LNCAP (cell line): Measurements from ENCODE around the gene SNRPD2.

Experiments used
- TF ChIP-seq, protein P1 (sequence below): fragments of 450-650 bp; IDR thresholded peaks from 2 replicates; pipeline ENCODE4 v1.5.1; 2017; ENCODE audit warnings: mild to moderate bottlenecking

Gene SNRPD2

DNA sequence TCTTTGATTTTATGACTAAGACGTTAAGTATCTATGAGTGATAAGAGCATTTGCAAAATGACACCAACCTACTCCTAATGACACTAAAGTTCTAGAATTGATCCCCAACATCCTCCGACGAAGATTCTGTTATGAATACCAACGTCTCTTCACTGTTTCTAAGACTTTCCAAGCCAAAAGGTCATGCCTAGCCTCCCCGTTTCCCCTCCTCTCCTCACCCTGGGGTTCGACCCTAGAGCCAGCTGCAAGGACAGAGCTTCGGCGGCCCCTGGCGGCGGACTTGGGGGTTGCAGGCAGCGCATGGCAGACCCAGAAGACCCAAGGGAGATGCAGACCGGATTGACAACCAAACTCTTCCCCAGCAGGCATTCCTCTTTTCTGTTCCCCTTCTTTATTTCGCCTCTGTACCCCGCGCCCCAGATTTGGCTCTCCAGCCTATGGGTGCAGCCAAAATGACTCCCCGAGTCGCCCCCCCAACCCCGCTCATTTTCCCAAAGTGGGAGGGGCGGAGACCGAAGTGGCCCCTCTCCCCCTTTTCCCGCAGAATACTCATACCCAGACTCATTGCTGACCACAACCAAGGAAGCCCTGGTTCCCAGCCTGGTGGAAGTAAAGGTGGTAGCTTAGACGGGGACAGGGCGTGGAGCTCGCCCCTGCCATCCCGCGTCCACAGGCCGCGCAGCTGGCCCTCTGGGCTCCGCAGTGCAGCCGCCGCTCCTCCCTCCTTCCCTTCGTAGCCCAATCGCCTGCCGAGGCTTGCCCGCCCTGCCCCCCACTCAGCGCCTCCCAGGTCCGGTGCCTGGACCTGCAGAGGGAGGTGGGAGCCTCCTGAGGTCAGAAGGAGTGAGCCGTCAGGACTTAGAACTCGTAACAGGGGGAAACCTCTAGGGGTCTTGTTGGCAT lies 48.5 kb downstream of the SNRPD2 start:
- TF ChIP-seq, protein P1, sequence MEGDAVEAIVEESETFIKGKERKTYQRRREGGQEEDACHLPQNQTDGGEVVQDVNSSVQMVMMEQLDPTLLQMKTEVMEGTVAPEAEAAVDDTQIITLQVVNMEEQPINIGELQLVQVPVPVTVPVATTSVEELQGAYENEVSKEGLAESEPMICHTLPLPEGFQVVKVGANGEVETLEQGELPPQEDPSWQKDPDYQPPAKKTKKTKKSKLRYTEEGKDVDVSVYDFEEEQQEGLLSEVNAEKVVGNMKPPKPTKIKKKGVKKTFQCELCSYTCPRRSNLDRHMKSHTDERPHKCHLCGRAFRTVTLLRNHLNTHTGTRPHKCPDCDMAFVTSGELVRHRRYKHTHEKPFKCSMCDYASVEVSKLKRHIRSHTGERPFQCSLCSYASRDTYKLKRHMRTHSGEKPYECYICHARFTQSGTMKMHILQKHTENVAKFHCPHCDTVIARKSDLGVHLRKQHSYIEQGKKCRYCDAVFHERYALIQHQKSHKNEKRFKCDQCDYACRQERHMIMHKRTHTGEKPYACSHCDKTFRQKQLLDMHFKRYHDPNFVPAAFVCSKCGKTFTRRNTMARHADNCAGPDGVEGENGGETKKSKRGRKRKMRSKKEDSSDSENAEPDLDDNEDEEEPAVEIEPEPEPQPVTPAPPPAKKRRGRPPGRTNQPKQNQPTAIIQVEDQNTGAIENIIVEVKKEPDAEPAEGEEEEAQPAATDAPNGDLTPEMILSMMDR = peak; percentile 78

DNA sequence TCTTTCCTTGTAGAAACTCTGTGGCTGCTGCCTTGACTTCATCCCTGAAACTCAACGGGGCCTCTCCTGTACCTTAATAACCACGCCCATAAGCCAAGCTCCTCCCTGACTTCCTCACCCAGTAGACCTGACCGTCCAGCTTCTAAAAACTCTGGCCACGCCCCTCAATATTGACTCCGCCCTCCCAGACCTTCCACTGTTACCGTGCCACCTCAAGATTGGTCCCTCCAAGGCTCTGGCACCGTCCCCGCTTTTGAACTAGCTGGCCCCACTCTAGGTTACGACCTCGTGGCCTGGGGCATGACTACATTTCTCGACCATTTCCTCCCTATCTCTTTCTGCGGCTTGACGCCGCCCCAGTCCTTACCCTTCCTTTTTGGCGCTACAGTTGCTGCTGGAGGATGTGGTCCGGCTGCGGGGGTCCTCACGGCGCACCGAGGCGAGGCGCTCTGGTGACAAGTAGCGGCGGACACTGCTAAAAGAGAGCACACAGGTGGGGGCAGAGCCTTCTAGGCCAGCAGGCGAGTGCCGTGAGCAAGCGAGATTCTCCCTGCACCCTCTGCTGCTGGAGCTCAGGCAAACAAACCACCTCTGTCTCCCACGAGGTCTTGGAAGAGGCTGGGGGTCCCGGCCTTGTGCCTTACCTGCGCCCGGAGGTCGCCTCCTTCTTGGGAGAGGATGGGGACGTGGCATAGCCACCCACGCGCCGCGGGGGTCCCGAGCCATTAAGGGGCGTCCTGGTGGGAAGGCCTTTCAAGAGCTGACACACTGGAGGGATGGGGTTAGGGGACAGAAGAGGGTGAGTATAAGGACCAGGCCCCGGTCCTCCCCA lies 50.3 kb downstream of the SNRPD2 start:
- TF ChIP-seq, protein P1 = no peak

DNA sequence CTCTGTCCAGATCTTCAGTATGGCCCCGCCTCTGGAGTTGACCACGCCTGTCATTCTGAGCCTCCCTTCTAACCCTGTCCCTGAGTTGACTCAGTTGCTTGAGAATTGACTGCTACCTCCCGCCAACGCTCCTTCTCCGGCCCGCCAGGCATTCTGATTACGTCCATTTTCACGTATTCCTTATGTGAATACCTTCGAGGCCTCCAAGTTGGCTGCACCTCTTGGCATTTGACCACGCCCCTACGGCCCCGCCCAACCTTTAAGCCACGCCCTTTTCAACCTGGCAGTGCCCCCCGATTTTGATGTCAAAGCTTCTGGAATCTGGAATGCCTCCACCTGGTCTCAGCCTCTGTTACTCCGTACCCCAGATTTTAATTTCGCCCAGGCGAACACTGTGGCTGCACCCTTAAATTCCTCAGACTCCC lies 50.9 kb downstream of the SNRPD2 start:
- TF ChIP-seq, protein P1 = no peak

DNA sequence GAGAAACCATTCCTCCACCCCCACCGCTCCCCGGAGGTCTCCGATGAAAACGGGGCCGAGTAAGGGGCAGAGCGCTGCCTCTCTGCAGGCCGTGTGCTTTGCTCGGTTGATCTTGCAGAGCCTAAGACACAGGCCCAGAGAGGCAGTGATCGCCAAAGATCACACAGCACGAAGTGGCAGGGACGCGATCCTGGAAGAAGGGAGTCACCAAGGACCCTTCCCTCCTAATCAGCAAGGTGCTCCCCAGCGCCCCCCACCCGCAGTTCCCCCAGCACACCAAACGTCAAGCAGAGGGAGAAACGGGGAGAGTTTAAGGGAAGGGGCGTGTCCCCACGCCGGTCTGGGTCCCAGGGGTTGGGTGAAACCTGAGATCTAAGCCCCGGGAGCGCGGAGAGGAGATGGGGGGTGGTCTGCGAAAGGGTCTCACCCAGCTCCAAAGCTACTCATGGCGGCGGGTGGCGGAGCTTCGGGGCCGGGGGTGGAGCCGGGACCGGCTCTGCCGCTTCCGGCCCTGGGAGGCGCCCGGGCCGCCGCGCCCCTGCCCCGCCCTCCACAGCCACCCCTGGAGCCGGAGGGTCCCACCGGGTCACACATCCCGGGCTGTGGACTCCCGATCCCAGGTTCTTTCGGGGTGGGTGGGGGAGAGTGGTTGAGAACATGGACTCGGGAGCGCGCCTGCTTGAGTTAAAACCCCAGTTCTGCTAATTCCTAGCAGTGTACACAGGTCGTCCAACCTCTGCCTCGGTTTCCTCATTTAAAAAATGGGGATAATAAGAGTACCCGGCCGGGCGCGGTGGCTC lies 52.6 kb downstream of the SNRPD2 start, which contains the start of gene EML2:
Gene EML2 (minus strand): TSS at position 468 of the 800 bp plus-strand sequence. CDS start 21 bp downstream, at position 447.
- TF ChIP-seq, protein P1 = peak; percentile 32; the same call in 1 of the 2 replicates

DNA sequence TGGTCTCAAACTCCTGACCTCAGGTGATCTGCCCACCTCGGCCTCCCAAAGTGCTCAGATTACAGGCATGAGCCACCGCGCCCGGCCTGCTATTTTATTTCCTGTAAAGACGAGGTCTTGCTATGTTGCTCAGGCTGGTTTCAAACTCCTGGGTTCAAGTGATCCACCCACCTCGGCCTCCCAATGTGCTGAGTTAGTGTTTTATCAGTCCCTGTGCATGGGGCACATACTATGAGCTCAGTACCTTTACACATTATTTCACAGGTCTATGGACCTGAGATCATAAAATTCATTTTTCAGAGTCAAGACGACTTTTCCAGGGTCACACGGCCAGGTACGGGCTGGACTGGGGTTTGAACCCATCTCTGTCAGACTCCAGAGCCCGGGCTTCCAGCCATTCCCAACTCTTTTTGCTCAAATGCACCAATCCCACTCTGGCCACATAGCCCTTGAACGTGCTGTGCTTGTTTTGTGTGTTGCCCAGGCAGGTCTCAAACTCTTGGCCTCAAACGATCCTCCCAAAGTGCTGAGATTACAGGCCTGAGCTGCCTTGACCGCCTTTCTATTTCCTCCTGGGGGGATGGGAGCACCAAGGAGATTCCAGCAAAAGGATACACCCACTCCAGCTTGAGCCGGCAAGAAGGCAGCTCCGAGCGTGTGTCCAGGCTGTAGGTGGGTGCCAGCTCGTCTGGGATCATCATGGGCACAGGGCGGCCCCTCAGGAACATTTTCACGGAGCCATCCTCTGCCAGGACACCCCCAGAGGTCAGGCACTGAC lies 53.7 kb downstream of the SNRPD2 start:
- TF ChIP-seq, protein P1 = no peak
